Measurements from ENCODE around the gene SMAD6.

SMAD6 gene

DNA sequence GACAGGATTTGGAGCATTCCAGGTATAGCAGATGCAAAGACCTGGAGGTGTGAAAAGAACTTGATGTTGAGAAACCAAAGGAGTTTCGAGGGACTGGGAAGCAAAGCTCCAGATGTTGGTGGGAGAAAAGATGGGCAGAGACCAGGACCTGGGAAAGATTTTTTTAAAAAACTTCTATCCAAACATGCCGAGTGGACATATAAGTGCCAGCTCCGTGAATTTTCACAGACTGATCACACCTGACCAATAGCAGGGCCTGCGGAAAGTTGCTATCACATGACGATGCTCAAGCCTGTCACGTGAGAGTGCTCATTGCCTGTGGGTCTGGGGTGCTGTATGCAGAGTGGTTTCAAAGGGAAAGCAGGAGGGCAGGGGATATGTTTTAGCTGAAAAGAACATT lies 19.9 kb downstream of the SMAD6 start:
- DNase-seq = no peak

DNA sequence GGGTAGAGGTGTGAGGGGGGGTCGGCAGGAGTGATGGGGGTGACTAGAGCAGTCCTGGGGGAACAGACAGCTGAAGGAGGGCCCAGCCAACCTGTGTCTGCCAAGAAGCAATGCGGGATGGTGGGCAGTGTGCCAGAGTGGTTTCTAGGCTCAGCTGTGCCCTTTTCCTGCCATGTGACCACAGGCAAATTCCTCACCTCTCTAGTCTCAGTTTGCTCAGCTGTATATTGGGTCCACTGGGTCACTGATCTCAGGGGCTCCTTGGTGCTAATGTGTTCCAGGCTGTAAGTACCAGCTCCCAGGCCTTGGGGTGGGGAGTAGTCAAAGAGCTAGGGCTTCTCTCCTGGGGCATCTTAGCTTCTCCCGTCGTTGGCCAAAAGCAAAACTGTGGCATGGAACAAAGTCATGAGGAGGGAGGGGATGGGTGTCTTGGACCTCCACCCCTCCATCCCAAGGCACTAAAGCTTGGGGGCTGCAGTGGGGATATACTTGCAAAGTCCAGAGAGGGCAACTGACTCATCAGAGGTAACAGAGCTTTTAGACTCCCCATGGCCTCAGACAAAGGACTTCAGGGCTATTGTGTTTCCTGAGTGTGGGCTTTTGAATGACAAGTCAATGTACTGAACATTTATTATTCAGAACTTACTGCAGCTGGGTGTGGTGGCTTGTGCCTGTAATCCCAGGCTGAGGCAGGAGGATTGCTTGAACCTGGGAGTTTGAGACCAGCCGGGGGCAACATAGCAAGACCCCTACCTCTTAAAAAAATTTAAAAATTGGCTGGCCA lies 20.9 kb downstream of the SMAD6 start:
- no peak for DNase-seq

DNA sequence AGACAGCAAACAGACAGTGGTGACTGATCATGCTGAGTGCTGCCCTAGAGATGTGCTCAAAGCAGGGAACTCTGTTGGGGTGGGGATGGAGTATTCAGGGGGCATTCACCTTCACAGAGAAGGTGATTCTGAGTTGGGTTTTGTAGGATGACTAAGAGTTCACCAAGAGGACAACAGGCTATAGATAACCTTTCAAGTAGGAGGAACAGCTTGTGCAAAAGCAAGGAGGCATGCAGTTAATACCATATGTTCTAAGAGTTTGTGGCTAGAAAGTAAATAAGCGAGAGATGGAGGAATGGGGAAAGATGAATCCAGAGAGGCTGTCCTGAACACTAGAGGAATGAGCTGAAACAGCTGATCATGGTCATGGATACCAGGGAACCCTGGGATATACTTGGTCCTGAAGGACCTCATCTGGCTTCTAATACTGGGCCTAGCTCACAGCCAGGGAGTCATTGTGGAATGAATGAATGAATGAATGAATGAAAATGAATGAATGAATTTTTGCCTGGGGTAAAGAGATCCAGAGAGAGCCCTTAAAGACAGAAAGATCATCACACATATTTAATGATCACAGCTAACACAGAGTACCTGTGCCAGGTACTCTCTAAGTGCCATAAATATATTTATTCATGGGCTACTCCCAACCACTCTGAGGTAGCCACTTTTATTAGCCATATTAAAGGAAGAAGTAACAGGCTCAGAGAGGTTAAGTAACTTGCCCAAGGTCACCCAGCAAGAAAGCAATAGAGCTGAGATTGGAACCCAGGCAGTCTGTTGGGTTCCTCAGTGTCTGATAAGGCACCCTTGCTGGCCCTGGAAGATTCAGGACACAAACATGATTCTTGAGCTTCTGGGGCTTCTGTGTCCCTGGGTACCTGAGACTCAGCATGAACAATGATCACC lies 22.0 kb downstream of the SMAD6 start:
- no peak for DNase-seq

DNA sequence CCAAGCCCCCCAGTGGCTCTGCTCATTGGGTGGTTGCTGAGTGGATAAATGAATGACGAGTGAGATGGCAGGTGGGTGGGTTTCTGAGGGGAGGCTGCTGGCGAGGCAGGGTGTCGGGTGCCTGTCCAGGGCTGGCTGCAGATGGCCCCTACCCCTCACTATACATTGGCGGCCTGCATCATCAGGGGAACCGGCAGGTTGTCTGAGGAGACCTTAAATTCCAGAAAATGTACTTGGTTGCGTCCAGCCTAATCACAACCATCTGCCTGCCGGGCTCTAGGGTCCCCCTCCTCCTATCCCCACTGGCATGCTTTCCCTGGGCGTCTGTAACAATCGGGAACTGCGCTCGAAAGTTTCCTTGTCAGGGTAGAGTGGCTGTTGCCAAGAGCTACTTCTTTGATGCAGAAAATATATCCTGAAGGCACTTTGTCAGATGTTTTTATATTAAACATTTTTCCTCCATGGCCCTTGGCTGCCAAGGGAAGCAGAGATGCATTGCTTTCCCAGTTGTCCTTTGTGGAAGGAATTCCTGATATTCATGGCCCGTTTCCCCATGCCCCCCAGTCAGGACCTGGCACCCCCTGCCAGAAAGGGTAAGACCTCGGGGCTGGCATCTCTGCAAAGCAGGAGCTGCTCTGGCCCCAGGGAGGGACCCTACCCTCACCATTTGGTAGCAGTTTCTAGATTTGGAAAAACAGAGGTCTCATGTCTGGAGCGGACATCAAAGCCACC lies 22.9 kb downstream of the SMAD6 start:
- no peak for DNase-seq

DNA sequence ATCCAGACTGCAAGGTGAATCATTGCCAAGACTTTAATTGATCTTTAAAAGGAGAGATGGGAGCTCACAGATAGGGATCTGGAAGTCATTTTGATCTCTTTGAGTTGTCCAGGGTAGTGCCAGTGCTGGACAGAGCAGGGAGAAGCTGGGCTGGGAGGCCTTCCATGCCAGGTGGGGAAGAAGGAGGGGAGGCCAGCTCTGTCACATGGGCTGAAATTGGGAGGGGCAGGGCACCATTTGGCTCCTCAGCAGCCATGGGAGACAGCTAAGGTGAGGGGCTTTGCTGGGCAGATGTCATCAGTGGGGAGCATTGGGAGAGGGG lies 23.4 kb downstream of the SMAD6 start:
- DNase-seq = no peak

DNA sequence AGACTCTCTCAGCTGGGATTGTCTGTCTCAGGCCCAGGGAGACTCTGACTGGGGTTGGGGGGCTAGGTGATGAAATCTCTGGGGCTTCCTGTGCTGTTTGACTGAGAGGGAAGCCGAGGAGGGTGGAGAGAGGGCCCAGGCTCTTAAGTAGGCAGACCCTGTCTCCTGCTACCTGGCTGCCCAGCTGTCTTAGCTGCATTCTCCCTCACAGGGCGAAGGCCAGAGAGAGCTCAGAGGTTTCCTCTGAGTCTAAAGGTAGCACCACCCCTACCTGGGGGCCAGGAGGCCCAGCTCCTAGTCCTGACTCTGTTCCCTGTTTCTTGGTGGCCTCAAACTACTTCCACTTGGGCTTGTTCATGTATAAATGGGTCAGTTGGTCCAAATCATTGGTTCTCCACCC lies 24.4 kb downstream of the SMAD6 start:
- no peak for DNase-seq

DNA sequence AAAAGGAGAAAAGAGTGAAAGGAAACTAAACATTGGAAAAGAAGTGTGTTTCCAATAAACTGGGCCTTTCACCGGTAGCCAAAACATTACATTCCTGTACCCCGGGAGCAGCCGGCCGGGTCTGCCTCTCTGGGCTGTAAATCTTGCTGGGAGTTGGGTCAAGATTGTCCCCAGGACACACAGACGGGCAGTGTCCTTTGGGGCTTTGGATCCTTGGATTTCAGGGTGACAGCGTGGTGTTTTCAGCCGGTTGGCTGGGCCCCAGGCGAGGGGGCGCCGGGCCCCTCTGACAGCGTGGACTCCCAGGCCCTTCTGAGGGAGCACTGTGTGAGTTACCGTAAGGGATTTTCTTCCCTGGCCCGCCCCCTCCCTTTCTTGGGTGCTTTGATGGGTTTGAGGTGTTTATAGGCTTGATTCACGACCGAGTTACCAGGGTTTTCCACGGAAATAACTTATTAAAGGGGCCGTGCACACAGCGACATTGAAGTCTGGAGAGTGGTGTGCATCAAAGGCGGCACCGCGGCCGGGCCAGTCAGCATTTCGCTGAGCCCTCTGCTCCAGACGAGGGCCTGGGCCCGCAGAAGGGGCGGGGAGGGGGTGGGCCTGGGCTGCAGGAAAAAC lies 27.4 kb downstream of the SMAD6 start:
- no peak for DNase-seq

DNA sequence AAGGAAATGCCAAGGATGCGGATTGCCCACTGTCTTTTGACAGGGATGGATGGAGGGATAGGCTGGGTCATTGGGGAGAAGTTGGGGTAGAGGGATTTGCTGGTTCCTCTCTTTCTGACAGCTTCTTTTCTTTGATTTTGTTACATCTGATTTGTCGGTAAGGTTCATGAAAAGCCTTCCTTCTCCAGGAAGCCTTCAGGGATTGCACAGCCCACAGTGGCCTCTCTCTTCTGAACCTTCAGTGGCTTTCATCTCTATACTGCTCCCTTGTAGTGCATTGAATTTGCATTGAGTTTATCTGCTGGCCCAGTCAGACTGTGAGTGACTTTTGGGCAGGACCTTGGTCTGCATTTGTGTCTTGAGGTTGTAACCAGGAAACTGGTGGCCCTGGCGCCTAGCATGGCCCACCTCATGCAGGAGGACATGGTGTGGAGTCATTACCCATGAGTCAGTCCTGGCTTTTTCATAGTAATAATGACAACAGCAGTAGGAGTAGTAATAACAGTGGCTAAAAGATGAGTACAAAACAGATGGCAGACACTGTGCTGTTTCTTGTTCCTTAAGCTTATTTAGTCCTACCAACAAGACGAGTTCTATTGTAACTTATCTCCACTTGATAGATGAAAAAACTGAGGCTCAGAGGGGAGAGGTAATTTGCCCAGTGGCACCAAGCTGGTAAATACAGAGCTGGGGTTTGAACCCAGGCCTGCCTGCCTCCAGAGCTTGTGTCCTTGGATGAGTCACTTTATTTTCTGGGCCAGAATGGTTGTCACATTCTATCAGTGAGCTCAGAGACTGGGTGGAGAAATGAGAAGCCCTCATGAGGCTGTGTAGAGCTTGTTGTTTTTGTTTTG lies 28.4 kb downstream of the SMAD6 start:
- no peak for DNase-seq

DNA sequence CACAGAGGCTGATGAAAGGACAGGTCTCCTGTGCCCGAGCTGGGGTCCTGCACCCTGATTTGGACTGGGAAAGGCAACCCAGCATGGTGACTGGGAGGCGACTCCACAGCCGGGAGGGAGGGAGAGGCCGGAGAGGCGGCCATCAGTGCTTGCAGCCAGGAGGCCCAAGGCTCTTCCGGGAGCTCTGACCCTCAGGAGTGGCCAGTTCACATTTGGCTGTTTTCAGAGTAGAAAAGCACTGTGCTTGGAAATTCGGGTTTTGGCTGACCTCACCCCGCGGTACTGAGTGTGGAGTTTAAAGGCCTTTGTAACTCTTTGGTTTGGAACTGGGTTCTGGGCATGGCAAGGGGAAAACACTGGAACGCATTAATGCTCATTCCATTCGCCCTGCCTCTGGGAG lies 31.9 kb downstream of the SMAD6 start:
- DNase-seq = no peak

DNA sequence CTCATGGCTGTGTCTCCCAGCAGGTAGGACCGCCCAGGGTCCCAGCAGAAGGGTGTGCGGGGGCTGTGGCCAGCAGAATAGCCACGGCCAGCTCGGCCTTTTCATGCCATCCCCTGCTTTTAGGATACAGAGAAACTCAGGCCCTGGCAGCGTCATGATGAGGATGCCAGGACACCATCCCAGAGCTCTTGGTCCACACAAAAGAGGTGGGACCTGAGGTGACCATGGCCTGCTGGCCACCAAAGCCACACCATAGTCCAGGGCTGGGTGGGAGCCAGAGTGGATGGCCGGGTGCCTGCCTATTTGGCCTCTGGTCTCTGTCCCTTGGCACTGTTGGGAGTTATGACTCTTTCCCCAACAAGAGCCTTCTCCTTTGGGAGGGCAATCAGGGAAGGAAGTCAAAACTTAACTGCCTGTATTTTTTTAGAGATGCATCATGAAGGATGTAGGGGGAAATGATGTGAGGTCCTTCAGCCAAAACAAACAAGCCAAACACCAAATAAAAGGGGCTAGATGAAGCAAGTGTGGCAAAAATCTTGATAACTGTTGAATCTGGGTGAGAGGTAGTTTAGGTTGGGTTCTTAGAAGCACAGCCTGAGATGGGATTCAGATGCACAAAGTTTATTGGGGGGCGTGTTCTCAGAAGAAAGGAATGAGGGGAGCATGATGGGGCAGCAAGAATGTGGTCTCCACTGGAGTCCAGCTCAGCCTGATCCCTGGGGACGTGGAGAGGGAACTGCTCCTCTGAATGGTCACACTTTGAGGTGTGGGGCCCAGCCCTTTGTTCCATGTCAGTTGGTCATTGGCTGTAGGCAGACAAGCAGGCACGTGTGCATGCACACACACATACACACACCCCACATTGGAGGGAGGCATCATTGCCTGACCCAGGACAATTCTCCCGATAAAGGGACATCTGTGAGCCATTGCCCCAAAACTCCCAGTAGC lies 33.2 kb downstream of the SMAD6 start:
- no peak for DNase-seq

DNA sequence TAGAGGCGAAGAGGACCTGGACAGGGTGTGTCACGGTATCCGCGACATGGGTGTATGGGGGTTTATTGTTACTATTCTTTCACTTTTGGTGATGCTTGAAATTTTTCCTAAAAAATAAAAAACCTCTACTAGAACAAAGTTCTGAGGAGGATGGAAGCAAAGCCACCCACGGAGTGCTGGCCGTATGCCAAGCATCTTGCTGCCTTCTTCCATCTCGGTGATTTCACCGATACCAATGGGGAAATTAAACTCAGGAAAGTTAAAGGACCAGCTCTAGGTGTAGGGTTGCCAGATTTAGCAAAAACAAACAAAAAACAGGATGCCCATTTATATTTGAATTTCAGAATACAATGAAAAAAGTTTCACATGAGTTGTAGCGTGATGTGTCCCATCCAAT lies 33.9 kb downstream of the SMAD6 start:
- DNase-seq = no peak

DNA sequence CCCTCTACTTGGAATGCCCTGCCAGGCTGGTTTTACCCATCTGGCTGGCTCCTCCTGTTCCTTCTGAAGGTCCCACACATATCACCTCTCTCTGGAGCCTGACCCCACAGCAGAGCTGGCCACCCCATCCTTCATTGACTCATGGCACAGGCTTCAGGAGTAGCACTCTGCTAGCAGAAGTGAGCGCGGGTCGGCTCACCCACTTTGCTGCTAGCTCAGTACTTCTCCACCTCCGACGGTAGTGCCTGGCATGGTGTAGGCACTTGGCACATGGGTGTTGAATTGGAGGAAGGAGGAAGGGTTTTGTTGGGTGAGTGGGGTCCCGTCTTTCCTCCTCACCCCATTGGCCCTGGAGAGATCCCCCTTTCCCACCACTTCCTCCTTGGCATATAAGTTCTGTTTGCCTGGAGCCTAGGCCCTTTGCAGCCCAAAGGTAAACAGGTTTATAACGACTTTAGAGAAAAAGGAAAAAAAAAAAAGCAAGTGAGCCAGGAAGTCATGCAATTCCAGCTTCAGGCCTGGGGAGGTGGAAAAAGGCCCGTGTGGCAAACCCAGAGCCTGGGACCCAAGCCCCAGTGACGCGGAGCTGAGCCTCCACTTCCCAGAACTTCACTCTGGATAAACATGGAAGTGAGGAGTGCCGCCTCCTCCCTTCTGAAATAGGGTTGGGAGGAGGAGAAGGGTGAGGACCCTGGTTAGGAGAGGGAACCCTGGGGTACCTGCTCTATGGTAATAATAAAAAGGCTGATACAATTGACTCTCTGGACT lies 35.4 kb downstream of the SMAD6 start:
- DNase-seq = no peak

DNA sequence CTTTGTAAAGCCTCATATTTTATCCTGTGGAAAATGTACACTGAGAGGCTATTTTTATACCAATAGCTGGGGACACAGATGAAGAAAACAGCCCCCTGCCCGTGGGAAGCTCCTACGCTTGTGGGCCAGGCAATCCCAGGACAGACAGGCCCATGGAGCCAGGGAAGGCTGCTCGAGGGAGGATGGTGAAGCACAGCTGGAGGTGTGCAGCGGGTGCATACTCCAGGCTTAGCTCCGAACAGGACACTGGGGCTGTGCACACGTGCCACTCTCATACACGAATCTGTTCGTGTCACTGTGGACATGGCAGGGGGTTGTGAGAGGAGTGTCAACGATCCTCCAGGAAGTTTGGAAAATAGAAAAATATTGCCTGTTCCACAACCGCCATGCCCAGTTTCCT lies 36.1 kb downstream of the SMAD6 start:
- DNase-seq = no peak

DNA sequence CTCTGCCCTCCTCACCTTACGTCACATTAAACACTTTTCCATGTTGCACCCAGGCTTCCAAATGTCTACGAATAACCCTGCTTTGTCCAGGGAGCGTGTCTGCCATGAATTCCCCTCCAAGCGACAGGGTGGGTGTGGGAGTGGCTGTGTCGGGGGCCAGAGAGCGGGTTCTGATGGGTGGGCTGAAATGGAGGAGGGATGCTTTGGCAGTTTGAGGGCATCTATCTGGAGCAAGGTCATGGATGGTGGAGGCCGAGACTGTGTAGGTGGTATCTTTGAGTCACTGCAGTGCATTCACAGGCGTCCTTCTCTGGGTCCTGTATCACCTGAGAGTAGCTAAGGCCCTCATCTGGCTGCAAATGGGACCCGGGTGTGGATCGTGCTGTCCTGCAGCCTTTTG lies 36.6 kb downstream of the SMAD6 start:
- no peak for DNase-seq

DNA sequence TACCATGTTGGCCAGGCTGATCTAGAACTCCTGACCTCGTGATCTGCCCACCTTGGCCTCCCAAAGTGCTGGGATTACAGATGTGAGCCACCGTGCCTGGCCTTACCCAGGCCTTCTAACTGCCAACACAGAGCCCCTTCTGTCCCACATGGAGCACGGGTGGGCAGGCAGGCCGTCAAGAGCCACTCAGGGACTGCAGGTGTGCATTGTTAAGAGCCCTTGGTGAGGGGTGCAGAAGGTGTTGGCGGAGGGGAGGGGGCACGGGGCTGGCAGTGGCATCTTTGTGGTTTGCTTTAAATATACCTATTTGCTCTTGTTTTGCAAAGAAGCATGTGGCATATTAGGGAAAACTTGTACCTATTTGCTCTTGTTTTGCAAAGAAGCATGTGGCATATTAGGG lies 37.3 kb downstream of the SMAD6 start:
- DNase-seq = no peak

DNA sequence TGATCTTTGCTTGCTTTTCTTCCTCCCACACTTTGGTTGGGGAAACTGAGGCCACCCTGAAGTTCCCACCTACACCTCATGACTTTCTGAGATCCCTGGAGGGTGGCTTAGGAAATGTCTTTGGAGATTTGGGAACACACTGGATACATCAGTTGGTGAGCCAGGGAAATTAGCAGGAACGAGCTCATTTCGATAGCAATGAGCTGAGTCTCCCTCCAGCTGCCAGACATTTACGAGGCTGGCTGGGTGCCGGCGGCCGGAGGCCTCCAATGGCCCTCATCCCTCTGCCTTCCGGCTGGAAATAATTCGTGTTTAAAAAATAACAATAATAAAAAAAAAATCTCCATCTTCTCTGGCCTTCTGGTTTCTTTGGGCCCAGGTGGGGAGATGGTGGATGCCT lies 38.8 kb downstream of the SMAD6 start:
- no peak for DNase-seq

DNA sequence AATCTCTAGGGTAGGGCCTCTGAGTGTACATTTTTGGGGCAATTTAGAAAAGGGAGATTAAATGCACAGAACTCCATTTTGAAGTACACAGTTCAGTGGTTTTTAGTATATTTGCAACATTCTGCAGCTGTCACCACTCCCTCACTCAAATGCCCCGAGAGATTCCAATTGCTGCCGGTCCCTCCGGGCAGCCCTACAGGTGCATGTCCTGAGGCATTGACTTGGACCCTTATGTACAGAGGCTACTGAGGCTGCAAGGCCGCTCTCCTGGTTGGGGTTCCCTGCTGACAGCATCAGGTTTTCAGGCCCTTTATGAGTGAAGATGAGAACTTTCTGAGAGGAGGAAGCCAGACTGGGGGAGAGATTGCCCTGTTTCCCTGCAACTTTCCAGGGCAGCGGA lies 39.6 kb downstream of the SMAD6 start:
- DNase-seq = no peak

DNA sequence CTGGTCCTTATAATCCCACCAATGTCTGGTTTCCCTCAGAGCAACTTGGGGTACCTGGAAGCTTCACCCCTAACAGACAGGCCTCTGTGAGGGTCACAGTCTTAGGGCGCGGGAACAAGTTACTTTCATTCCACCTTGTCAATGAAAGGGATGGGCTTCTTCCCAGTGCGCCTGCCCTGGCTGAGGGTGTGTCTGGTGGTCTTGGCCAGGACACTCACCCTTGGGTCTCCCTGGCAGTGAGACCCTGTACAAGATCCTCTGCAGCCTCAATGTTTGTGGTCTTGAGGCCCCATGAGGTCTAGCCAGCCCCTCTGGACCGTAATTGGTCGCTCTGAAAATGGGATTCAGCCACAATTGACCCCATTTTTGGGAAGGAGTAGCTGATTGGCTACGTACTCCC lies 40.2 kb downstream of the SMAD6 start:
- no peak for DNase-seq

DNA sequence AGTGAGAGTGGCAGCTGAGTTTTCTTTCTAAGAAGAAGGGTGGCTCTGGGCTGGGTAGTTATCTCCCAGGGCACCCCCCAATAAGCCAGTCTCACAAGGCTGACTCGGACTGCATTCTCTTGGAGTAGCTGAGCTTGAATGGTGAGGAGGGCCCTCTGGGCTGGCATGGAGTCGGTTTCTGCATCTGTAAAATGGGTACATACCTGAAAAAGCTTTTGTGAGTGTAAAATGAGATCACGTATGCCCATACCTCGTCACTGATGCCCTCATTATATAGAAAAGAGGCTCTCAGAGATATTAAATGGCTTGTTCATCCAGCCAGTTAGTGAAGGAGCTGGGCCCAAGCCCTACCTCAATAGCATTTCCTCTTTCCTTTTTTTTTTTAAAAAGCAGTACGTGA lies 41.2 kb downstream of the SMAD6 start:
- DNase-seq = no peak

All from CD4-positive, alpha-beta T cell treated with Interleukin-10 for 1 hour (primary cell).